ENCODE results near the gene ARIH2.

Gene ARIH2

DNA sequence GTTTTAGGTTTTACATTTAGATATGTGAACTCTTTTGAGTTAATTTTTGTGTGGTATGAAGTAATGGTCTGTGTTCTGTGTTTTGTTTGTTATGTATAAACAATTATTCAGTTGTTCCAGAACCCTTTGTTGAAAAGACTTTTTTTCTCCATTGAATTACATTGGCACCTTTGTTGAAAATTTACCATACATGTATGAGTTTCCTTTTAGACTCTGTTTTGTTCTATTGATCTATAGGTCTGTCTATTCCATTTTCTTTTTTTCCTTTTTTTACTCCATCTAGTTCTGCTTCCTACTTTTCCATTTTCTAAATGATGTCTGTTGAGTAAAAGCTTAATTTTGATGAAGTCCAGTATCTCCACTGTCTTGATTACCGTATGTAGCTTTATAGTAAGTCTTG, 31.4 kb downstream of the ARIH2 start:
- Histone ChIP-seq H3K9me3 (ENCODE audit: control insufficient read depth, low read length) (no peaks in the 10 kb centered on the region), H3K27ac (ENCODE audit: low read depth, low read length, severe bottlenecking) (no peak overlapping the region), H3K4me3 (ENCODE audit: extremely low read depth, insufficient read depth, low read length, poor library complexity, severe bottlenecking) (no peak overlapping the region), H3K4me1 (ENCODE audit: control insufficient read depth, insufficient read depth, low read length, poor library complexity, severe bottlenecking) (no peaks in the 10 kb centered on the region), H3K36me3 (ENCODE audit: control insufficient read depth, insufficient read depth, low read length) (peaks cover 43% of the 10 kb centered on the region)
- 80% methylated on average over 1 of the region's 1 CpG; no CpG with 5 or more reads in 1 of the 2 experiments for WGBS, 2 experiments (ENCODE audit: insufficient coverage in 2 of 2)

DNA sequence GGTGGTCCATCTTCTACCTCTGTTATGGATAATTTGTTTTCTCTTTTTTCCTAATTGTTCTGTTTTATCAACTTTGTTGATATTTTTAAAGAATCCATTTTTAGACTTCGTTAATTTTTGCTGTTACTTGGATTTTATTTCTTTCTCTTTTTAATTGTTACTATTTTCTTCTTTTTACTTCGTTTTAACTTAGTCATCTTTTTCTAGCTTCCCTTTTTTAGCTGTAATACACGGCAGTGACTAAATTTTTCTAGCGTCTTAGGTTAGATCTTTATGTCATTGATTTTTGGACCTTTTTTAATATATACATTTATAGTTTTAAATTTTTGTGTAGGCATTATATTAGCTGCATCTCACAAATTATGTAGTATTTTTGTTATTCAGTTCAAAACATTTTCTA, 33.1 kb downstream of the ARIH2 start:
- peaks cover 32% of the 10 kb centered on the region for H3K36me3 ChIP-seq (ENCODE audit: control insufficient read depth, insufficient read depth, low read length)
- H3K9me3 ChIP-seq (ENCODE audit: control insufficient read depth, low read length), result no peaks in the 10 kb centered on the region
- no peaks in the 10 kb centered on the region for H3K4me1 ChIP-seq (ENCODE audit: control insufficient read depth, insufficient read depth, low read length, poor library complexity, severe bottlenecking)
- H3K4me3 ChIP-seq (ENCODE audit: extremely low read depth, insufficient read depth, low read length, poor library complexity, severe bottlenecking), result no peak overlapping the region
- H3K27ac ChIP-seq (ENCODE audit: low read depth, low read length, severe bottlenecking), result no peak overlapping the region
- WGBS, 2 experiments (ENCODE audit: insufficient coverage in 2 of 2), result no CpG with 5 or more reads among the region's 4 CpGs

DNA sequence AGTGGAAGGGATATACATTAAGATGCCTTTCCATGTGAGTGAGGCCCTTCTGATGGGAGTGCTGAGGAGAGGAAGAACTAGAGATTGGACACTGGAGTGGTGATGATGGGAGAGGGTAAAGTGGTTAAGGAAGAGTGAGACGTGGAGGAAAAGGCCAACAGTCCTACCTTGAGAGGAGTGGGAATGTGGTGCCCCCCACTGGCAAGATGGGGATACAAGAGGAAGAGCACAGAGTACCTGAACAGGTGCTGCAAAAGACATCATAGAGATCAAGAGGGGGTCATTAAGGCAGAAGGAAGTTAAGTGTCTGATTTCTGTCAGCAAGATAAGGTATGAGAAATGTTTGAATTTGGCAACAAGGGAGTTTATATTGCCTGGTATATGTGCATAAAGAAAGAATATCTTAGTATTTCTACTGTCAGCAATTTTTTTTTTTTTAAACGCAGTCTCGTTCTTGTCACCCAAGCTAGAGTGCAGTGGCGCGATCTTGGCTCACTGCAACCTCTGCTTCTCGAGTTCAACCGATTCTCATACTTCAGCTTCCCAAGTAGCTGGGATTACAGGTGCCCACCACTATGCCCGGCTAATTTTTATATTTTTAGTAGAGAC, 34.0 kb downstream of the ARIH2 start:
- H3K4me1 ChIP-seq (ENCODE audit: control insufficient read depth, insufficient read depth, low read length, poor library complexity, severe bottlenecking), result no peaks in the 10 kb centered on the region
- H3K36me3 ChIP-seq (ENCODE audit: control insufficient read depth, insufficient read depth, low read length), result peaks cover 31% of the 10 kb centered on the region
- no peak overlapping the region for H3K27ac ChIP-seq (ENCODE audit: low read depth, low read length, severe bottlenecking)
- 87 to 89% methylated on average over 7 to 8 of the region's 8 CpGs for WGBS, 2 experiments (ENCODE audit: insufficient coverage in 2 of 2)
- H3K4me3 ChIP-seq (ENCODE audit: extremely low read depth, insufficient read depth, low read length, poor library complexity, severe bottlenecking), result no peak overlapping the region
- H3K9me3 ChIP-seq (ENCODE audit: control insufficient read depth, low read length), result no peaks in the 10 kb centered on the region

DNA sequence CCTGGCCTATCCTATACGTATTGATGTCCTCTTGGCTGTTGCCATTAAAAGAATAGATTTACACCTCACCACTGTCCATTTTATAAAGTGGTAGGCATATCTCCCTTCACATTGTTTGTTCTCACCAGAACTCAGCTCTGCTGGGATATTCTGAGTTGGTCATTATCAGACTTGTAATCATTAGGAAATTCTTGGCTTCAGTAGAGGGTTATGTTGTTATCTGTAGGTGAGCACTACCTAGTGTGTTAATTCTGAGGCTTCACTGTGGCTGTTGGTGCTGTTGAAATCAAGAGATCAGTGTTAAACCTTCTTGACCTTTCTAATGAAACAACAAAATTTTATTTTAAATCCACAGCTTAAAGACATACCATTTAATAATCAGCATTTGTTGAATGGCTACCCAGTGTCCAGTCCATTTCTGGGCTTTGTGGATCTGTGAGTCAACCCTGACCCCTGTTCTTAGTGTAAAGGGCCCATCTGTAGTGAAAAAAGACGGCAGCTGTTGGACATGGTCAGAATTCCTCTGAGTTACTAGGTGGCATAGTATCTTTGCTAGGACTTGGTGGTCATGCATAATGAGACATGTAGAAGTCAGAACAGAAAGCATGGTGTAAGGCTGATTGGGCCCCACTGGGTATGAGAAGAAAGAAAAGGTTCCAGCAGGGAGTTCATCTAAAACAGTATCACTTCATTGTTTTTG, 38.5 kb downstream of the ARIH2 start:
- no peaks in the 10 kb centered on the region for H3K4me1 ChIP-seq (ENCODE audit: control insufficient read depth, insufficient read depth, low read length, poor library complexity, severe bottlenecking)
- no peaks in the 10 kb centered on the region for H3K9me3 ChIP-seq (ENCODE audit: control insufficient read depth, low read length)
- no peak overlapping the region for H3K4me3 ChIP-seq (ENCODE audit: extremely low read depth, insufficient read depth, low read length, poor library complexity, severe bottlenecking)
- H3K36me3 ChIP-seq (ENCODE audit: control insufficient read depth, insufficient read depth, low read length), result peaks cover 67% of the 10 kb centered on the region
- 100% methylated on average over 1 to 2 of the region's 2 CpGs for WGBS, 2 experiments (ENCODE audit: insufficient coverage in 2 of 2)
- H3K27ac ChIP-seq (ENCODE audit: low read depth, low read length, severe bottlenecking), result no peak overlapping the region

DNA sequence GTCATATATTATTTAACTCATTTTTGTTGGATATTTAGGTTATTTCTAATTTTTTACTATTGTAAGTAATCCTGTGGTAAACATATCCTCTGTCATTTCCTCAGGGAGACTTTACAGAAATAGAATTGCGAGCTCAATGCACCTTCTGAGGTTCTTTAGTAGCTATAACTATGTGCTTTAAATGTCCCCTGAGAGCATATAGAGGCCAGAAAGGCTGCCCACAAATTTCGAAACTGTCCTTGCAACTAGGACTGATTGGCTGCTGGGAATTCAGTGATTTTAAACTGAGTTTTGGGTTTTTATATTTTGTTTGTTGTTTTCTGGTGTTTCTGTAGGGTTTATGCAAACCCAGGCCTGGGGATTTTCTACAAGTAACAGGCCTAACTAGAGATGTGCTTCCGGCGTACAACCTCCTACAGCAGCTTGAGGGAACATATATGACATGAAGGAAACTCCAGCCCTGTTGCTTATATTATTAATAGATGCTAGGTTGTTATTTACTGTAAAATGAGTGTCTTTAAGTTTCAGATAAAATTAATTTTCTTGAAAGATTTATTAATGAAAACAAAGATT, 42.3 kb downstream of the ARIH2 start:
- H3K4me1 ChIP-seq (ENCODE audit: control insufficient read depth, insufficient read depth, low read length, poor library complexity, severe bottlenecking), result no peaks in the 10 kb centered on the region
- 97 to 100% methylated on average over 2 to 3 of the region's 4 CpGs for WGBS, 2 experiments (ENCODE audit: insufficient coverage in 2 of 2)
- H3K4me3 ChIP-seq (ENCODE audit: extremely low read depth, insufficient read depth, low read length, poor library complexity, severe bottlenecking), result no peak overlapping the region
- H3K36me3 ChIP-seq (ENCODE audit: control insufficient read depth, insufficient read depth, low read length), result peaks cover 76% of the 10 kb centered on the region
- H3K9me3 ChIP-seq (ENCODE audit: control insufficient read depth, low read length), result no peaks in the 10 kb centered on the region
- no peak overlapping the region for H3K27ac ChIP-seq (ENCODE audit: low read depth, low read length, severe bottlenecking)

DNA sequence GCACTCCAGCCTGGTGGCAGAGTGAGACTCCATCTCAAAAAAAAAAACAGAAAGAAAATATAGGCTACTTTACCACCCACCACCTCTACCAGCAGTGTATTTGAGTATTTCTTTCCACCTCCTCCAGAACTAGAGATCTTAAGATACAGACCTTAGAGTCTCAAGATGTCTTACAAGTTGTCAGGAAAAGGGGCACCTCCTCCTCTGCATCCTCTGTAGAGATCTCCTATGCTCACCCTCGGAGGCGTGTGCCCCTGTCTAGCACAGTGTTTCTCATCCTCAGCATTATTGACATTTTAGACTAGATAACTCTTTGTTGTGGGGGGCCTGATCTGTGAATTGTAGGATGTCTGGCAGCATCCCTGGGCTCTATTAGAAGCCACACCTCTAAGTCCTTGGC, 43.7 kb downstream of the ARIH2 start:
- Histone ChIP-seq H3K36me3 (ENCODE audit: control insufficient read depth, insufficient read depth, low read length) (peaks cover 86% of the 10 kb centered on the region), H3K4me1 (ENCODE audit: control insufficient read depth, insufficient read depth, low read length, poor library complexity, severe bottlenecking) (no peaks in the 10 kb centered on the region), H3K27ac (ENCODE audit: low read depth, low read length, severe bottlenecking) (no peak overlapping the region), H3K4me3 (ENCODE audit: extremely low read depth, insufficient read depth, low read length, poor library complexity, severe bottlenecking) (no peak overlapping the region), H3K9me3 (ENCODE audit: control insufficient read depth, low read length) (no peaks in the 10 kb centered on the region)
- WGBS, 2 experiments (ENCODE audit: insufficient coverage in 2 of 2), result no CpG with 5 or more reads among the region's 2 CpGs

DNA sequence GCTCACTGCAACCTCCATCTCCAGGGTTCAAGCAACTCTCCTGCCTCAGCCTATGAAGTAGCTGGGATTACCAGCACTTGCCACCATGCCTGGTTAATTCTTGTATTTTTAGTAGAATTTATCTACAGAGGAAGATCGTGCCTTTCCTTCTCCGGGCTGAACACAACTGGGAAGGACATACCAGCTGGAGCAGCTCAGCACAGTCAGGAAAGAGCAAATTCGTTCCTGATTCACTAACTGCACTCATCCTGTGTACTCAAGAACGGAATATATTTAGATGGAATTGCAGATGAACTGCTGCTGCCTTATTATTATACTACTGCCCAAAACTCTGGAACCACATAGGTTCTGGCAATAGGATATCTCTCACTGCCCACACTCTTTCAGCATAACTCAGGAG, 44.3 kb downstream of the ARIH2 start:
- H3K4me3 ChIP-seq (ENCODE audit: extremely low read depth, insufficient read depth, low read length, poor library complexity, severe bottlenecking), result no peak overlapping the region
- WGBS, 2 experiments (ENCODE audit: insufficient coverage in 2 of 2), result 100% methylated on average over 1 to 4 of the region's 4 CpGs
- no peaks in the 10 kb centered on the region for H3K9me3 ChIP-seq (ENCODE audit: control insufficient read depth, low read length)
- no peaks in the 10 kb centered on the region for H3K4me1 ChIP-seq (ENCODE audit: control insufficient read depth, insufficient read depth, low read length, poor library complexity, severe bottlenecking)
- H3K36me3 ChIP-seq (ENCODE audit: control insufficient read depth, insufficient read depth, low read length), result peaks cover 86% of the 10 kb centered on the region
- H3K27ac ChIP-seq (ENCODE audit: low read depth, low read length, severe bottlenecking), result no peak overlapping the region

DNA sequence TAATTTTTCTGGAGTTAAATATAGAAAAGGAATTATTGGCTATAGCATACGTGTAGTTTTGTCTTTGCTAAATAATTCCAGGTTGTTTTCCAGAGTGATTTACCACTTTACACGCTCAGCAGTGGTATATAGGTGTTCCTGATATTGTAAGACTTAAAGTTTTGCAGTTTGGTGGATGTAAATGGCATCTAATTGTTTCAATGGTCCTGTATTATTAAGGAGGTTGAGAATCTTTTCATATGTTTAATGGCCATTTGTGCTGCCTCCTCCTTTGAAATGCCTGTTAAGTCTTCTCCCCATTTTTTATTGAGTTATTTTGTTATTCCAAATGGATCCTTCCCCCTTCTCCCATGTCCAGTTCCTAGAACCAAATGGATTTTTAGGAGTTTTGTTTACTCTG, 44.9 kb downstream of the ARIH2 start:
- H3K27ac ChIP-seq (ENCODE audit: low read depth, low read length, severe bottlenecking), result no peak overlapping the region
- no peak overlapping the region for H3K4me3 ChIP-seq (ENCODE audit: extremely low read depth, insufficient read depth, low read length, poor library complexity, severe bottlenecking)
- 91 to 92% methylated on average over 2 of the region's 2 CpGs for WGBS, 2 experiments (ENCODE audit: insufficient coverage in 2 of 2)
- no peaks in the 10 kb centered on the region for H3K4me1 ChIP-seq (ENCODE audit: control insufficient read depth, insufficient read depth, low read length, poor library complexity, severe bottlenecking)
- peaks cover 85% of the 10 kb centered on the region for H3K36me3 ChIP-seq (ENCODE audit: control insufficient read depth, insufficient read depth, low read length)
- no peaks in the 10 kb centered on the region for H3K9me3 ChIP-seq (ENCODE audit: control insufficient read depth, low read length)

DNA sequence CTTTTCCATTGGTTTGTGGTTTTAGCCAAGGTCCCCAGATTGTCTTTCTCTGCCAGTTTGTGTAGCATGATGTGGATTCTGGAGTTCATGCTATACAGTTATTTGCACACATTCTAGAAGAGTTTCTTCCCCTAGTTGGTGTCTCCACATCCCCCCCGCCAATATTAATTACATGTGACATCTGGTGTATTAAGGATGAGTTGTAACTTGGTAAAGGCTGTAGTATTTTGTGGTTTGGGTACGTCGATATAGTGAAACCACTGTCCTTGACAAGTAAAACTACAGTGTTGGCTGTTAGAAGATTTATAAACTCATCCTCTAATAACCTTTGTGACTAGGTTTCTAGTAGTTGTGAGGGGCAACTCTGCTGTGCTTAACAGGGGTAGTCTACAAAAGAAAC, 47.7 kb downstream of the ARIH2 start:
- Histone ChIP-seq H3K9me3 (ENCODE audit: control insufficient read depth, low read length) (no peaks in the 10 kb centered on the region), H3K27ac (ENCODE audit: low read depth, low read length, severe bottlenecking) (no peak overlapping the region), H3K36me3 (ENCODE audit: control insufficient read depth, insufficient read depth, low read length) (peaks cover 93% of the 10 kb centered on the region), H3K4me1 (ENCODE audit: control insufficient read depth, insufficient read depth, low read length, poor library complexity, severe bottlenecking) (no peaks in the 10 kb centered on the region), H3K4me3 (ENCODE audit: extremely low read depth, insufficient read depth, low read length, poor library complexity, severe bottlenecking) (no peak overlapping the region)
- WGBS, 2 experiments (ENCODE audit: insufficient coverage in 2 of 2), result no CpG with 5 or more reads among the region's 3 CpGs

DNA sequence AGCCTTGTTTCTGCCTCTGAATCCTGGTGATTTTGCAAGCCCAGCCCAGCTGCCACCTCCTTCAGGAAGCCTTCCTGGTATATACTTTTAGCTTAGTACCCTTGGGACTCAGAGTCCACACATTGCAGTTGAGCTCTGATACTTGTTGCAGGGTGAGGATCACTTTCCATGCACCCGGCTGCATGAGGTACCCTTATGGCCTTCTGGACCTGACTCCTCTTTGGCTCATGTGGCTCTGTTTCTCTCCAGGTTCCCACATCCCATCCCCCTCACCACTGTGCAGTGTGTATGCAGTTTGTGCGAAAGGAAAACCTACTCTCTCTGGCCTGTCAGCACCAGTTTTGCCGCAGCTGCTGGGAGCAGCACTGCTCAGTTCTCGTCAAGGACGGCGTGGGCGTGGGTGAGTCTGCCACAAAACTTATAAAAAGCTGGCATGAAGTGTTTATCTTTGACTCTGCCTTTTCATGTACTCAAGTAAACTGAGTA, 48.3 kb downstream of the ARIH2 start:
- Histone ChIP-seq H3K27ac (ENCODE audit: low read depth, low read length, severe bottlenecking) (no peak overlapping the region), H3K4me3 (ENCODE audit: extremely low read depth, insufficient read depth, low read length, poor library complexity, severe bottlenecking) (no peak overlapping the region), H3K4me1 (ENCODE audit: control insufficient read depth, insufficient read depth, low read length, poor library complexity, severe bottlenecking) (no peaks in the 10 kb centered on the region), H3K9me3 (ENCODE audit: control insufficient read depth, low read length) (no peaks in the 10 kb centered on the region), H3K36me3 (ENCODE audit: control insufficient read depth, insufficient read depth, low read length) (peaks cover 93% of the 10 kb centered on the region)
- 91 to 95% methylated on average over 7 of the region's 7 CpGs for whole genome bisulfite sequencing, 2 experiments (ENCODE audit: insufficient coverage in 2 of 2)

DNA sequence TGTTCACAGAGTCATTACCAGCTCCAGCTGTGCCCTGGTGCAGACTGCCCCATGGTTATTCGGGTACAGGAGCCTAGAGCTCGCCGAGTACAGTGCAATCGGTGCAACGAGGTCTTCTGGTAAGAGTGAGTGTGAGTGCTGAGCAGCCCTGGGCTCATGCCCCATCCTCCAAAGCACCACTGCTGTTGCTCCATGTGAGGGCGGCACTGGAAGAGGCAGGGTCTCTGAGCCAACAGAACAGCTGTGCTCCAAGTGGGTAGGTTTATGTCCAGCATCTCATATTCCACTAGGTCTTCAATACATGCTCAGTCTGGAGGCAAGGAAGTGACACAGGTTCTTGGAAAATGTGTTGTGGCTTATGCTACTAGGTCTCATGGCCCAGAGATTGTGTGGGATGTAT, 51.9 kb downstream of the ARIH2 start:
- Histone ChIP-seq H3K9me3 (ENCODE audit: control insufficient read depth, low read length) (no peaks in the 10 kb centered on the region), H3K27ac (ENCODE audit: low read depth, low read length, severe bottlenecking) (no peak overlapping the region), H3K4me3 (ENCODE audit: extremely low read depth, insufficient read depth, low read length, poor library complexity, severe bottlenecking) (no peak overlapping the region), H3K4me1 (ENCODE audit: control insufficient read depth, insufficient read depth, low read length, poor library complexity, severe bottlenecking) (no peaks in the 10 kb centered on the region), H3K36me3 (ENCODE audit: control insufficient read depth, insufficient read depth, low read length) (peaks cover 93% of the 10 kb centered on the region)
- WGBS, 2 experiments (ENCODE audit: insufficient coverage in 2 of 2), result 95 to 97% methylated on average over 4 to 6 of the region's 6 CpGs
